BLaER1 (cell line): Measurements from ENCODE around the gene GADD45A.
"Not testable (repeated sequence)": the region's sequence is repeated elsewhere in the genome, so short reads cannot be mapped to it uniquely, and the experiment has no call there.

ENCODE experiments used
- H3K27ac ChIP-seq: shearing (Covaris generic); formaldehyde crosslinking; 2 replicates; pipeline ENCODE4 v1.8.1; 2022
- H3K27me3 ChIP-seq: shearing (Covaris generic); formaldehyde crosslinking; 2 replicates; pipeline ENCODE4 v1.8.1; 2022
- H3K36me3 ChIP-seq: shearing (Covaris generic); formaldehyde crosslinking; 2 replicates; pipeline ENCODE4 v1.8.1; 2022
- H3K4me1 ChIP-seq: shearing (Covaris generic); formaldehyde crosslinking; 2 replicates; pipeline ENCODE4 v1.8.1; 2022
- H3K4me2 ChIP-seq: shearing (Covaris generic); formaldehyde crosslinking; 2 replicates; pipeline ENCODE4 v1.8.1; 2022
- H3K4me3 ChIP-seq: shearing (Covaris generic); formaldehyde crosslinking; 2 replicates; pipeline ENCODE4 v1.8.1; 2022
- H3K9ac ChIP-seq: shearing (Covaris generic); formaldehyde crosslinking; 2 replicates; pipeline ENCODE4 v1.8.1; 2022
- H3K9me3 ChIP-seq: shearing (Covaris generic); formaldehyde crosslinking; 2 replicates; pipeline ENCODE4 v1.8.1; 2022
- H4K20me1 ChIP-seq: shearing (Covaris generic); formaldehyde crosslinking; 2 replicates; pipeline ENCODE4 v1.8.1; 2022
- Cebpa-rat ChIP-seq: shearing (Covaris generic); IDR thresholded peaks from 2 replicates; pipeline ENCODE4 v1.8.1; 2022

Gene GADD45A

DNA sequence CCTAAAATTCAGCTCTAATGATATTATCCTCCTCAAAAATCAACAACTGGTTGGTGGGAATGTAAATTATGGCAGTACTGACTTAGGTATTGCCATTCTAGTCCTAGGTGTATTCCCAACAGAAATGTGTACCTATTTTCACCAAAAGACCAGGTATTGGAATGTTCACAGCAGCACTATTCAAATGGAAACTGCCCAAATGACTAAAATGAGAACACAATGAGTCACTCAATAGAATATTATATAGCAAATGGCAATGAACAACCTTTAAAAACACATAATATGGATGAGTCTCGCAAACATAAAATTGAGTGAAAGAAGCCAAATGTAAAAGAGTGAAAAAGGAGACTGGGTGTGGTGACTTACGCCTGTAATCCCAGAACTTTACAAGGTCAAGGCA, 44.9 kb downstream of the GADD45A start:
- Histone ChIP-seq H3K4me1 (peaks cover 37% of the 10 kb centered on the region), H3K27me3 (no peaks in the 10 kb centered on the region), H4K20me1 (no peaks in the 10 kb centered on the region), H3K36me3 (no peaks in the 10 kb centered on the region), H3K9ac (no peak overlapping the region), H3K9me3 (no peaks in the 10 kb centered on the region), H3K4me3 (no peak overlapping the region), H3K4me2 (no peak overlapping the region), H3K27ac (no peak overlapping the region)
- TF ChIP-seq Cebpa-rat = no peak

- H3K4me1 ChIP-seq = peaks cover 42% of the 10 kb centered on the region
- H3K4me3 ChIP-seq, H3K36me3 ChIP-seq, H3K27ac ChIP-seq, H4K20me1 ChIP-seq, H3K4me2 ChIP-seq, H3K9ac ChIP-seq, H3K27me3 ChIP-seq, H3K9me3 ChIP-seq: not testable (repeated sequence)
Observed at GRCh38 chr1:67730312-67730711, 45.3 kb downstream of the GADD45A start.

- H3K4me3 ChIP-seq = no peak overlapping the region
- no peak overlapping the region for H3K4me2 ChIP-seq
- H3K27me3 ChIP-seq = no peaks in the 10 kb centered on the region
- H3K36me3 ChIP-seq = no peaks in the 10 kb centered on the region
- H3K27ac ChIP-seq = no peak overlapping the region
- no peaks in the 10 kb centered on the region for H4K20me1 ChIP-seq
- no peak overlapping the region for H3K9ac ChIP-seq
- H3K4me1 ChIP-seq = peaks cover 52% of the 10 kb centered on the region
- no peaks in the 10 kb centered on the region for H3K9me3 ChIP-seq
- no peak for TF ChIP-seq Cebpa-rat
Observed at GRCh38 chr1:67731322-67731721, 46.3 kb downstream of the GADD45A start.

DNA sequence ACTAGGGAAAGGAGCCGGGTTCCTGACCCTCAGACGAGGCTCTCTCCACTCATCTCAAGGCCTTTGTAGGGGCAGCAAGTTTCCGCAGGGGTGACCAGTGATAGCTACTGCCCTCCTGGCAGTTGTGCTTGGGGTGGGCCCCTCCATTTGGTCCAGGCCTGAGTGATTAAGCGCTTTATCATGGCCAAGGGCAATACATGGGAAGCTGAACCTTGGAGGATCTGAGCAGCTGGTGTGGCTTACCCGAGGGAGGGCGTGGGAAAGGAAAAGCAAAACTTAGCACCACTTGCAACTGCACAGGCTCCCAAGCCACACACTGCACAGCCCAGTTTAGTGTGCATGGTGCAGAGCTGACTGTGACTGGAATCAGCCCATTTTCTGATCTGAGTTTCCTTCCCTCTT, 47.8 kb downstream of the GADD45A start:
- Histone ChIP-seq H3K4me2 (peak overlapping the region; percentile 85), H3K36me3 (no peaks in the 10 kb centered on the region), H3K9ac (no peak overlapping the region), H3K4me3 (no peak overlapping the region), H3K27ac (no peak overlapping the region), H4K20me1 (no peaks in the 10 kb centered on the region), H3K9me3 (no peaks in the 10 kb centered on the region), H3K27me3 (no peaks in the 10 kb centered on the region), H3K4me1 (peaks cover 60% of the 10 kb centered on the region)
- TF ChIP-seq Cebpa-rat = no peak

- Histone ChIP-seq H3K36me3 (no peaks in the 10 kb centered on the region), H3K9me3 (no peaks in the 10 kb centered on the region), H3K27me3 (no peaks in the 10 kb centered on the region), H3K9ac (no peak overlapping the region), H3K4me1 (peaks cover 51% of the 10 kb centered on the region), H4K20me1 (no peaks in the 10 kb centered on the region), H3K4me3 (no peak overlapping the region), H3K4me2 (peak overlapping the region; percentile 85), H3K27ac (peak overlapping the region; percentile 78)
- no peak for TF ChIP-seq Cebpa-rat
Observed at GRCh38 chr1:67733681-67734322, 48.8 kb downstream of the GADD45A start.

- H3K4me1 ChIP-seq = peaks cover 51% of the 10 kb centered on the region
Observed at GRCh38 chr1:67734323-67734690, 49.3 kb downstream of the GADD45A start.

DNA sequence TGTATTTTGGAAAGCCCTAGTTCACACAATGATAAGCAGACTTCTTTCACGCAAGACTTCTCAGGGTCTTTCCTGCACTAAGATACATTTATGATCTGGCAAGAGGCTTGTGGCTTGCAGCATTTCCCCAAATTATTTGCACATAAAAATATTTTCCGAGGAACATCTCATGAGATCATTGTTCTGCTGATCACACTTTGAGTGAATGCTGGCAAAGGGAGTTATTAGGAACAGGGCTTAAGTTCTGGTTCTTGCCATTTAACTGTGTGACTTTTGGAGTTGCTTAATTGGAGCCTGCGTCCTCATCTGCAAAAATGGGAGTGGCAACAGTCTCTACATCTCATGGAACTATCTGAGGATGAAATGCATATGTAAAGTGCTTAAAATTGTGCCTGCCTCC, 50.2 kb downstream of the GADD45A start:
- Histone ChIP-seq H3K27me3 (no peaks in the 10 kb centered on the region), H3K9ac (no peak overlapping the region), H3K36me3 (no peaks in the 10 kb centered on the region), H3K9me3 (no peaks in the 10 kb centered on the region), H4K20me1 (no peaks in the 10 kb centered on the region), H3K4me3 (no peak overlapping the region), H3K4me2 (peak overlapping the region; percentile 85), H3K27ac (peak overlapping the region; percentile 78; the same call in 1 of the 2 replicates), H3K4me1 (peaks cover 51% of the 10 kb centered on the region)
- no peak for TF ChIP-seq Cebpa-rat

More at GRCh38 chr1:67734323-67734690, 49.3 kb downstream of the GADD45A start:
- Histone ChIP-seq H3K9me3 (no peaks in the 10 kb centered on the region), H3K36me3 (no peaks in the 10 kb centered on the region), H4K20me1 (no peaks in the 10 kb centered on the region), H3K4me2 (peak overlapping the region; percentile 85), H3K27ac (peak overlapping the region; percentile 78), H3K27me3 (no peaks in the 10 kb centered on the region), H3K4me3 (no peak overlapping the region), H3K9ac (no peak overlapping the region)
- TF ChIP-seq Cebpa-rat = no peak

- Histone ChIP-seq H3K27me3 (no peaks in the 10 kb centered on the region), H4K20me1 (no peaks in the 10 kb centered on the region), H3K4me3 (peak overlapping the region; percentile 46), H3K4me1 (peaks cover 52% of the 10 kb centered on the region), H3K9me3 (no peaks in the 10 kb centered on the region), H3K9ac (peak overlapping the region; percentile 59), H3K36me3 (no peaks in the 10 kb centered on the region), H3K27ac (peak overlapping the region; percentile 78), H3K4me2 (peak overlapping the region; percentile 85)
- no peak for TF ChIP-seq Cebpa-rat
Observed at GRCh38 chr1:67735806-67736627, 51.0 kb downstream of the GADD45A start.

- TF ChIP-seq Cebpa-rat = no peak
- 0 out of 2 replicates have a peak overlapping the region, but pooled peaks have one; percentile 46 for H3K4me3 ChIP-seq
- no peaks in the 10 kb centered on the region for H3K36me3 ChIP-seq
- no peaks in the 10 kb centered on the region for H4K20me1 ChIP-seq
- H3K9me3 ChIP-seq = no peaks in the 10 kb centered on the region
- H3K27ac ChIP-seq = peak overlapping the region; percentile 78
- H3K4me2 ChIP-seq = peak overlapping the region; percentile 85
- peak overlapping the region; percentile 59; the same call in 1 of the 2 replicates for H3K9ac ChIP-seq
- peaks cover 59% of the 10 kb centered on the region for H3K4me1 ChIP-seq
- H3K27me3 ChIP-seq = no peaks in the 10 kb centered on the region
Observed at GRCh38 chr1:67736750-67737149, 51.7 kb downstream of the GADD45A start.

DNA sequence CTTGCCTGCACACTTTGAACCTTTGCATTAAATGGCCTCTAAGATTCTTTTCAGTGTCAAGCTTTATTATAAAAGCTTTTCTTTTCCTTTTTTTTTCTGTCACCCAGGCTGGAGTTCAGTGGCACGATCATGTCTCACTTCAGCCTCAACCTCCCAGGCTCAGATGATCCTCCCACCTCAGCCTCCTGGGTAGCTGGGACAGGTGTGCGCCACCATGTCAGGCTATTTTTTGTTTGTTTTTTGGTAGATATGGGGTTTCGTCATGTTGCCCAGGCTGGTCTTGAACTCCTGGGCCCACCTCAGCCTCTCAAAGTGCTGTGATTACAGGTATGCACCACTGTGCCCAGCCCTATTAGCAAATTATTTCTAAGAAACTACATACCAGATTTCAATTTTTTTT, 52.9 kb downstream of the GADD45A start:
- Histone ChIP-seq H3K4me3 (no peak overlapping the region), H3K27me3 (no peaks in the 10 kb centered on the region), H3K27ac (no peak overlapping the region), H3K4me2 (no peak overlapping the region), H4K20me1 (no peaks in the 10 kb centered on the region), H3K4me1 (peaks cover 51% of the 10 kb centered on the region), H3K36me3 (no peaks in the 10 kb centered on the region), H3K9me3 (no peaks in the 10 kb centered on the region), H3K9ac (no peak overlapping the region)
- TF ChIP-seq Cebpa-rat = no peak
